Islet of Langerhans (tissue), 1 donor: Measurements from ENCODE around the gene UBR4.
"Not testable (repeated sequence)": the region's sequence is repeated elsewhere in the genome, so short reads cannot be mapped to it uniquely, and the experiment has no call there.

Experiments
- FAIRE-seq: peaks from one replicate; lab custom pipeline; 2011; peaks lifted over from hg19 to GRCh38; lab: Jason Lieb, UNC

Gene UBR4

GRCh38 chr1:19220080-19220846, 10.2 kb upstream of the UBR4 start:
- FAIRE-seq = no peak

GRCh38 chr1:19219451-19219850, 9.4 kb upstream of the UBR4 start:
- FAIRE-seq = no peak

GRCh38 chr1:19216585-19216984, 6.5 kb upstream of the UBR4 start:
- not testable (repeated sequence) for FAIRE-seq

- no peak for FAIRE-seq
Measured at GRCh38 chr1:19213580-19213979, 3.5 kb upstream of the UBR4 start.

- FAIRE-seq = no peak
Measured at GRCh38 chr1:19212167-19212566, 2.1 kb upstream of the UBR4 start.

GRCh38 chr1:19210772-19211549, 895 bp upstream of the UBR4 start:
- no peak for FAIRE-seq

- no peak for FAIRE-seq
Measured at GRCh38 chr1:19209439-19209989, 552 bp downstream of the UBR4 start.

GRCh38 chr1:19208710-19209438, 1.2 kb downstream of the UBR4 start:
- no peak for FAIRE-seq

- no peak for FAIRE-seq
Measured at GRCh38 chr1:19206947-19207346, 3.1 kb downstream of the UBR4 start.

- FAIRE-seq = no peak
Measured at GRCh38 chr1:19205845-19206244, 4.2 kb downstream of the UBR4 start.

GRCh38 chr1:19205403-19205802, 4.7 kb downstream of the UBR4 start:
- no peak for FAIRE-seq

- FAIRE-seq = no peak
Measured at GRCh38 chr1:19204446-19205266, 5.4 kb downstream of the UBR4 start.

GRCh38 chr1:19203440-19203839, 6.6 kb downstream of the UBR4 start:
- no peak for FAIRE-seq

- no peak for FAIRE-seq
Measured at GRCh38 chr1:19202396-19202795, 7.7 kb downstream of the UBR4 start.

- FAIRE-seq = no peak
Measured at GRCh38 chr1:19199969-19200604, 10.0 kb downstream of the UBR4 start.

- no peak for FAIRE-seq
Measured at GRCh38 chr1:19199329-19199968, 10.6 kb downstream of the UBR4 start.

- FAIRE-seq = no peak
Measured at GRCh38 chr1:19198820-19199219, 11.2 kb downstream of the UBR4 start.

GRCh38 chr1:19197845-19198244, 12.2 kb downstream of the UBR4 start:
- FAIRE-seq = no peak

- no peak for FAIRE-seq
Measured at GRCh38 chr1:19196331-19196730, 13.7 kb downstream of the UBR4 start.

- FAIRE-seq = no peak
Measured at GRCh38 chr1:19193004-19193403, 17.1 kb downstream of the UBR4 start.

GRCh38 chr1:19191811-19192210, 18.3 kb downstream of the UBR4 start:
- FAIRE-seq = no peak
